ENCODE measurements around the gene YIF1A. TPM values are rescaled to one million over a fixed set of nuclear protein-coding genes. Genes with fewer than 3 reads are reported as not detected.
A peak's percentile ranks its signal among the peaks of the same experiment; 100 is the strongest.

Gene YIF1A
- polyA plus RNA-seq, 1 of the 3 experiments (the other 2 are of a cell fraction), result 123 TPM

GRCh38 chr11:66290330-66290621 lies 1.3 kb upstream of the YIF1A start:
- ChIA-PET POLR2A (interaction anchor here (4.2 kb wide), 1 partner anchor 23 kb away, joined by 19 read pairs; no protein-coding TSS in a partner anchor), CTCF (interaction anchor here (1.6 to 6.2 kb wide), 4 partner anchors 9 to 45 kb away, joined by 3 to 63 read pairs (median 21); partner anchors contain the start of gene RIN1)
- Histone ChIP-seq H3F3A (replicated peaks; ENCODE audit: insufficient read depth) (peaks cover 9% of the 10 kb centered on the region), H3K9me3 (no peaks in the 10 kb centered on the region), H3K4me2 (peak overlapping the region; percentile 94), H3K27me3 (ENCODE audit: insufficient read depth) (no peaks in the 10 kb centered on the region), H4K20me1 (ENCODE audit: insufficient read depth) (no peaks in the 10 kb centered on the region), H2AFZ (ENCODE audit: low read depth) (no peak overlapping the region), H3K79me2 (ENCODE audit: insufficient read depth) (peaks cover 33% of the 10 kb centered on the region; the same call in 1 of the 2 replicates), H3K4me3 (ENCODE audit: low read depth in 2 of 2, low read length in 1 of 2) (peak overlapping the region; percentile 84 to 90; a peak in 2 of 4 replicates), H3K4me1 (ENCODE audit: control insufficient read depth in 1 of 2, insufficient read depth in 2 of 2, low read depth in 1 of 2, low read length in 1 of 2) (peaks cover 7 to 36% of the 10 kb centered on the region in 2 experiments; a peak in 2 of 4 replicates), H3K36me3 (replicated peaks in 1 of 2; ENCODE audit: control insufficient read depth in 1 of 2, insufficient read depth in 2 of 2, low read length in 1 of 2) (peaks cover 0 to 11% of the 10 kb centered on the region in 2 experiments), H3K27ac (ENCODE audit: low read depth in 2 of 2, low read length in 1 of 2) (no peak overlapping the region; a peak in 1 of 4 replicates), H3K9ac (no peak overlapping the region), H3K9me2 (no peaks in the 10 kb centered on the region)
- WGBS (ENCODE audit: low lambda C conversion rate), result 95% methylated on average over 2 of the region's 2 CpGs
- TF ChIP-seq FOSL2 (IDR thresholded peaks at IDR 0.05; ENCODE audit: borderline replicate concordance, low read depth) (no peak), ELF1 (IDR thresholded peaks at IDR 0.05) (no peak), CHD2 (IDR thresholded peaks at IDR 0.05; ENCODE audit: low read length, partially characterized antibody) (no peak), POLR2AphosphoS5 (IDR thresholded peaks at IDR 0.05; ENCODE audit: low read depth, low read length) (no peak), JUND (IDR thresholded peaks at IDR 0.05) (no peak), TEAD4 (IDR thresholded peaks at IDR 0.05; ENCODE audit: borderline replicate concordance, insufficient read depth) (no peak), NFIC (IDR thresholded peaks at IDR 0.05; ENCODE audit: borderline replicate concordance) (no peak), RFX5 (IDR thresholded peaks at IDR 0.05; ENCODE audit: low read length) (no peak), EZH2phosphoT487 (IDR thresholded peaks at IDR 0.05; ENCODE audit: borderline replicate concordance, low read depth) (no peak), MAX (IDR thresholded peaks at IDR 0.05; ENCODE audit: low read depth) (no peak), SMC3 (IDR thresholded peaks at IDR 0.05; ENCODE audit: low read depth, low read length) (no peak)
- TF ChIP-seq, protein P1, sequence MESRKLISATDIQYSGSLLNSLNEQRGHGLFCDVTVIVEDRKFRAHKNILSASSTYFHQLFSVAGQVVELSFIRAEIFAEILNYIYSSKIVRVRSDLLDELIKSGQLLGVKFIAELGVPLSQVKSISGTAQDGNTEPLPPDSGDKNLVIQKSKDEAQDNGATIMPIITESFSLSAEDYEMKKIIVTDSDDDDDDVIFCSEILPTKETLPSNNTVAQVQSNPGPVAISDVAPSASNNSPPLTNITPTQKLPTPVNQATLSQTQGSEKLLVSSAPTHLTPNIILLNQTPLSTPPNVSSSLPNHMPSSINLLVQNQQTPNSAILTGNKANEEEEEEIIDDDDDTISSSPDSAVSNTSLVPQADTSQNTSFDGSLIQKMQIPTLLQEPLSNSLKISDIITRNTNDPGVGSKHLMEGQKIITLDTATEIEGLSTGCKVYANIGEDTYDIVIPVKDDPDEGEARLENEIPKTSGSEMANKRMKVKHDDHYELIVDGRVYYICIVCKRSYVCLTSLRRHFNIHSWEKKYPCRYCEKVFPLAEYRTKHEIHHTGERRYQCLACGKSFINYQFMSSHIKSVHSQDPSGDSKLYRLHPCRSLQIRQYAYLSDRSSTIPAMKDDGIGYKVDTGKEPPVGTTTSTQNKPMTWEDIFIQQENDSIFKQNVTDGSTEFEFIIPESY (IDR thresholded peaks at IDR 0.05; ENCODE audit: borderline replicate concordance, low read depth), result no peak
- TF ChIP-seq, protein P2, sequence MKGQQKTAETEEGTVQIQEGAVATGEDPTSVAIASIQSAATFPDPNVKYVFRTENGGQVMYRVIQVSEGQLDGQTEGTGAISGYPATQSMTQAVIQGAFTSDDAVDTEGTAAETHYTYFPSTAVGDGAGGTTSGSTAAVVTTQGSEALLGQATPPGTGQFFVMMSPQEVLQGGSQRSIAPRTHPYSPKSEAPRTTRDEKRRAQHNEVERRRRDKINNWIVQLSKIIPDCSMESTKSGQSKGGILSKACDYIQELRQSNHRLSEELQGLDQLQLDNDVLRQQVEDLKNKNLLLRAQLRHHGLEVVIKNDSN (IDR thresholded peaks at IDR 0.05; ENCODE audit: borderline replicate concordance, low read depth), result no peak
- TF ChIP-seq, protein P3, sequence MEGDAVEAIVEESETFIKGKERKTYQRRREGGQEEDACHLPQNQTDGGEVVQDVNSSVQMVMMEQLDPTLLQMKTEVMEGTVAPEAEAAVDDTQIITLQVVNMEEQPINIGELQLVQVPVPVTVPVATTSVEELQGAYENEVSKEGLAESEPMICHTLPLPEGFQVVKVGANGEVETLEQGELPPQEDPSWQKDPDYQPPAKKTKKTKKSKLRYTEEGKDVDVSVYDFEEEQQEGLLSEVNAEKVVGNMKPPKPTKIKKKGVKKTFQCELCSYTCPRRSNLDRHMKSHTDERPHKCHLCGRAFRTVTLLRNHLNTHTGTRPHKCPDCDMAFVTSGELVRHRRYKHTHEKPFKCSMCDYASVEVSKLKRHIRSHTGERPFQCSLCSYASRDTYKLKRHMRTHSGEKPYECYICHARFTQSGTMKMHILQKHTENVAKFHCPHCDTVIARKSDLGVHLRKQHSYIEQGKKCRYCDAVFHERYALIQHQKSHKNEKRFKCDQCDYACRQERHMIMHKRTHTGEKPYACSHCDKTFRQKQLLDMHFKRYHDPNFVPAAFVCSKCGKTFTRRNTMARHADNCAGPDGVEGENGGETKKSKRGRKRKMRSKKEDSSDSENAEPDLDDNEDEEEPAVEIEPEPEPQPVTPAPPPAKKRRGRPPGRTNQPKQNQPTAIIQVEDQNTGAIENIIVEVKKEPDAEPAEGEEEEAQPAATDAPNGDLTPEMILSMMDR (IDR thresholded peaks at IDR 0.05), result no peak
- no peak for DNase-seq

All from SK-N-SH (cell line).